Measurements from ENCODE around the gene RTBDN.

Gene RTBDN

GRCh38 chr19:12782174-12782423 is 52.3 kb downstream of the RTBDN start:
- Histone ChIP-seq H3K36me3 (no peaks in the 10 kb centered on the region), H3K27me3 (ENCODE audit: insufficient read depth, low read depth, severe bottlenecking) (no peaks in the 10 kb centered on the region), H3K4me3 (ENCODE audit: low read depth, low read length) (peak overlapping the region; percentile 56), H3K27ac (peak overlapping the region; percentile 96), H3K9me3 (ENCODE audit: severe bottlenecking) (no peaks in the 10 kb centered on the region)
- no peak for DNase-seq
- TF ChIP-seq CTCF (IDR thresholded peaks at IDR 0.05; ENCODE audit: low read depth, low read length), result no peak

DNA sequence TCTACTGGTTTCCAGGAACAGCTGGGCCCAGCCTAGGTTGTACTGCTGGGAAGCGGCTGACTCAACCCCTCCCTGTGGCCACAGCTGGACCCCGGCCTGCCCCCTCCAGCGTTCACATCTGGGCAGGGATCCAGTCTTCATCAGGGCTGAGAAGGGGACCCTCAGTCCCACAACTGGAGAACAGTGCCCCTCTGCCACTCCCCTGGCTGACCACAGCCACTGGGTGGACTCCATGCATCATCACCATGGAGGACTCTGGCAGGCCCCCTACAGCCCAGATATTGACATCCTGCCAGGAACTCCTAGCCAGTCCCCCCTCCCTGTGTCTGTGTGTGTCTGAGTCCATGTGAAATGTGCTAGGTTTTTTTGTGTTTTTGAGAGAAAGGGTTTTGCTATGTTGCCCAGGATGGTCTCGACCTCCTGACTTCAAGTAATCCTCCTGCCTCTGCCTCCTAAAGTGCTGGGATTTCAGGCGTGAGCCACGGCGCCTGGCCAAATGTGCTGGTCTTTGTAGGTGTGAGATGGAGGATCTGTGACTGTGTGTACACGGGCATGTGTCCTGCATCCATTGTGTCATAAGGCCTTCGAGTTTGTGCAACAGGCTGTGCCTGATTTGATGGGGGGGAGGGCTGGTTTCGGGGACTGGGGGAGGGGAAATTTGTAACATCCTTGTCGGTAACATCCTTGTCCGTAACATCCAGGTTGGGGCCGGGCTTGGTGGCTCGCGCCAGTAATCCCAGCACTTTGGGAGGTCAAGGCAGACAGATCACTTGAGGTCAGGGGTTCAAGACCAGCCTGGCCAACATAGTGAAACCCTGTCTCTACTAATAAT is 55.0 kb downstream of the RTBDN start:
- H3K27ac ChIP-seq, result peak overlapping the region; percentile 84

DNA sequence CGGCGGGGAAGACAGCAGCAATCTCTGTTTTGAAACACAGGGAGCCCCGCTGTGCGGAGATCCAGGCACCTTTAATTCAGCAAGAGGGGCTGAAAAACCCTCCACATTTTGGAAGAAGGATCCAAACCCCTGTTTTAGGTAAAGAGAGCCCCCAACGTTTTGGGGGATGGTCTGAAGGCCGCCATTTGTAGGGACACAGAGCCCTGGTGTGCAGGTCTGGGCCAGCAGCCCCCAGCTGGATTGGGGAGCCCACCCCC is 55.5 kb downstream of the RTBDN start:
- Histone ChIP-seq H3K4me3 (ENCODE audit: low read depth, low read length) (peak overlapping the region; percentile 64; the same call in 1 of the 2 replicates), H3K27me3 (ENCODE audit: insufficient read depth, low read depth, severe bottlenecking) (no peaks in the 10 kb centered on the region), H3K9me3 (ENCODE audit: severe bottlenecking) (no peaks in the 10 kb centered on the region), H3K36me3 (peaks cover 7% of the 10 kb centered on the region), H3K27ac (peak overlapping the region; percentile 84)
- DNase-seq, result no peak
- no peak for TF ChIP-seq CTCF (IDR thresholded peaks at IDR 0.05; ENCODE audit: low read depth, low read length)

More for the DNA sequence above, 55.0 kb downstream of the RTBDN start:
- H3K9me3 ChIP-seq (ENCODE audit: severe bottlenecking), result no peaks in the 10 kb centered on the region
- DNase-seq, result peak; percentile 50
- peaks cover 2% of the 10 kb centered on the region for H3K36me3 ChIP-seq
- H3K4me3 ChIP-seq (ENCODE audit: low read depth, low read length), result no peak overlapping the region
- peak; percentile 34; the same call in 1 of the 2 replicates for TF ChIP-seq CTCF (IDR thresholded peaks at IDR 0.05; ENCODE audit: low read depth, low read length)
- no peaks in the 10 kb centered on the region for H3K27me3 ChIP-seq (ENCODE audit: insufficient read depth, low read depth, severe bottlenecking)

DNA sequence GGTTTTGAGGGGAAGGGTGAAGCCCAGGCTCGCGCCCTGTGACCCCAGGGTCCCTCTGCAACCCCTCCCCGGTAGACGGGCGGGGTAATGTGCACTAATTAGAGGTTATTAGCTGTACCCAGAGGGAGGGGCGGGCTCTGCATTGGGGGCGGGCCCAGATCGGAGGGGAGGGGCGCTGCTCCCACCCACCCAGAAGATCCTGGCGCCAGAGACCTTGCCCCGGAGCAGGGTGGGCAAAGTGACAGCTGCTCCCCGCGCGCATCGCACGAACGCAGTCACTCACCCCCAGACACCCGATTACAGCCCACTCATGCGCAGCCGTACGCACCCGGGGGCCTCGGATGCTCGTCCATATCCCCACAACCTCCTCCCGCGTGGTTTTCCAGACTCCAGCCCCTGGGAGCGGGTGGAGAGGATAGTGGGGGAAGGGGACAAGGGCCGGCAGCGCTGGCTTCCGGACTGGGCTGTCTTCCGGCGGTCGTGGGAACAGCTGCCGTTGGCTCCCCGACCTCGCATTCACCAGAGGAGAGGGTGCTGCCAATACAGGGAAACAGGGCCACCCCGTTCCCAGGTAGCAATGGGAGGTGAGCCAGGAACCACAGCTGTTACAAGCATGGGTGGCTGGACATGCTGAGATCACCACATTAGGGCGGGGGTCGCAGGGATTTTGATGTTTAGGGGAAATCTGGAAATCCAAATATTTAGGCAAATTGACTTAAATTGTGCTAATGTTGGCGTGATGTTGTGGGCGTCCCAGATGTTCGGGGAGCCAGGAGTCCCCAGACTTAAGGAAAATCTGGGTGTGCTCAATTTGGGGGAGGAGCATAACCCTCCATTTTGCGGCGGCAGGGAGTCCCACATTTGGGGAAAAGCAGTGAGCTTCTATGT is 56.1 kb downstream of the RTBDN start:
- no peaks in the 10 kb centered on the region for H3K27me3 ChIP-seq (ENCODE audit: insufficient read depth, low read depth, severe bottlenecking)
- peaks cover 8% of the 10 kb centered on the region for H3K36me3 ChIP-seq
- peak overlapping the region; percentile 64 for H3K4me3 ChIP-seq (ENCODE audit: low read depth, low read length)
- DNase-seq, result peak; percentile 81
- H3K27ac ChIP-seq, result peak overlapping the region; percentile 84
- no peak for TF ChIP-seq CTCF (IDR thresholded peaks at IDR 0.05; ENCODE audit: low read depth, low read length)
- no peaks in the 10 kb centered on the region for H3K9me3 ChIP-seq (ENCODE audit: severe bottlenecking)

DNA sequence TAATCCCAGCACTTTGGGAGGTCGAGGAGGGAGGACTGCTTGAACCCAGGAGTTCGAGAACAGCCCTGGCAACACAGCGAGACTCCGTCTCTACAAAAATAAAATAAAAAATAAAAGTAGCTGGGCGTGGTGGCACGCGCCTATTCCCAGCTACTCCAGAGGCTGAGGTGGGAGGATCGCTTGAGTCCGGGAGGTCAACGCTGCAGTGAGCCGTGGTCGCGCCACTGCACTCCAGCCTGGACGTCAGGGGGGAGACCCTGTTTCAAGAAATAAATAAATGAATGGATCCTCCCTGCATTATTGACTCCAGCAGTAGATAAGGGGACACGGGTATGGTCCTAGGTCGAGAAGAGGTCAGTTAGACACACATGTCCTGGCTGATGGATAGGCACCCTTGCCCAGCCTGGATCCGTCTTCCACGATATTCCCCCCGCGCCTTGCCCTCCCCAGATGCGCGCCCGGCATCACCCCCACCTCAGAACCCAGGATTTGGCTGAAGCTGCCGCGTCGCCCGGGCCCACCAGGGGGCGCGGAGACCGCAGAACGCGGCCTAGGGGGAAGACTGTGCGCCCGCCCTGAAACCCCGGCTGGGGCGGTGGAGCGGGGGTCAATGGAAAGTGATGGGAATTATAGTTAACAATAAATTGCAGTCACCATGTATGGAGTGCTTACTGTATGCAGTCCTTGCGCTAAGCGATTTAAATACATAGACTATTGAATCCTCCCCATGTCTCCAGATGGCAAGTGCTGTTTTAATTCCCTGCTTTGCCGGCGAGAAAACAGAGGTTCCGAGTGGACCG is 57.0 kb downstream of the RTBDN start:
- TF ChIP-seq CTCF (IDR thresholded peaks at IDR 0.05; ENCODE audit: low read depth, low read length), result peak; percentile 80
- DNase-seq, result peak; percentile 86
- H3K9me3 ChIP-seq (ENCODE audit: severe bottlenecking), result no peaks in the 10 kb centered on the region
- peak overlapping the region; percentile 84 for H3K27ac ChIP-seq
- H3K27me3 ChIP-seq (ENCODE audit: insufficient read depth, low read depth, severe bottlenecking), result no peaks in the 10 kb centered on the region
- H3K4me3 ChIP-seq (ENCODE audit: low read depth, low read length), result peak overlapping the region; percentile 64
- peaks cover 8% of the 10 kb centered on the region for H3K36me3 ChIP-seq
